Measurements from ENCODE around the gene ATP6V1F.

GRCh38 chr7:128869138-128869943, 6.7 kb downstream of the ATP6V1F start:
- TF ChIP-seq ZNF274 (IDR thresholded peaks at IDR 0.05; ENCODE audit: low read depth, low read length) = no peak
- no peak for TF ChIP-seq SUZ12 (IDR thresholded peaks at IDR 0.05; ENCODE audit: extremely low read depth, insufficient read depth, insufficient read length)
